ENCODE measurements around the gene RPL27A.
"Not testable (repeated sequence)": the region's sequence is repeated elsewhere in the genome, so short reads cannot be mapped to it uniquely, and the experiment has no call there.

The RPL27A gene

GRCh38 chr11:8682303-8683114, at the start of gene RPL27A, which contains the start of gene TRIM66:
Gene RPL27A, plus strand, starts transcription at chr11:8682792. Its CDS starts 22 bp downstream, at chr11:8682814.
Gene TRIM66, minus strand, starts transcription at chr11:8682665. Its CDS starts 10,391 bp downstream, at chr11:8672274.
- peak; percentile 48 for DNase-seq

GRCh38 chr11:8634498-8634897, 48.1 kb upstream of the RPL27A start:
- no peak for DNase-seq

GRCh38 chr11:8636127-8636526, 46.5 kb upstream of the RPL27A start:
- no peak for DNase-seq

GRCh38 chr11:8638300-8638699, 44.3 kb upstream of the RPL27A start:
- no peak for DNase-seq

GRCh38 chr11:8639655-8640054, 42.9 kb upstream of the RPL27A start:
- no peak for DNase-seq

GRCh38 chr11:8640267-8640906, 42.2 kb upstream of the RPL27A start:
- no peak for DNase-seq

- DNase-seq = no peak
These were observed 41.3 kb upstream of the RPL27A start for GRCh38 chr11:8641332-8641731.

GRCh38 chr11:8642196-8642841, 40.3 kb upstream of the RPL27A start:
- no peak for DNase-seq

- DNase-seq = no peak
These were observed 35.7 kb upstream of the RPL27A start for GRCh38 chr11:8646873-8647272.

- no peak for DNase-seq
These were observed 33.2 kb upstream of the RPL27A start for GRCh38 chr11:8649361-8649760.

- DNase-seq = no peak
These were observed 32.1 kb upstream of the RPL27A start for GRCh38 chr11:8650401-8650990.

GRCh38 chr11:8652140-8652539, 30.5 kb upstream of the RPL27A start:
- no peak for DNase-seq

GRCh38 chr11:8654503-8654902, 28.1 kb upstream of the RPL27A start:
- DNase-seq = no peak

GRCh38 chr11:8656291-8656690, 26.3 kb upstream of the RPL27A start:
- no peak for DNase-seq

GRCh38 chr11:8658321-8659057, 24.1 kb upstream of the RPL27A start:
- no peak for DNase-seq

- DNase-seq = no peak
These were observed 21.4 kb upstream of the RPL27A start for GRCh38 chr11:8661001-8661795.

GRCh38 chr11:8665222-8665621, 17.4 kb upstream of the RPL27A start:
- DNase-seq = no peak

GRCh38 chr11:8670081-8670480, 12.5 kb upstream of the RPL27A start:
- DNase-seq = not testable (repeated sequence)

- DNase-seq = no peak
These were observed 11.4 kb upstream of the RPL27A start for GRCh38 chr11:8671193-8671612.

- no peak for DNase-seq
These were observed 10.9 kb upstream of the RPL27A start for GRCh38 chr11:8671651-8672062.

GRCh38 chr11:8672346-8672745, 10.2 kb upstream of the RPL27A start:
- DNase-seq = no peak

GRCh38 chr11:8674859-8675258, 7.7 kb upstream of the RPL27A start:
- DNase-seq = no peak
